Endothelial cell of umbilical vein (primary cell): ENCODE measurements around the gene ADGRE1. TPM values are rescaled to one million over a fixed set of nuclear protein-coding genes. Genes with fewer than 3 reads are reported as not detected.
"Not testable (repeated sequence)": the region's sequence is repeated elsewhere in the genome, so short reads cannot be mapped to it uniquely, and the experiment has no call there.

ENCODE experiments used
- BruUV-seq: library from RNA; stranded (reverse); fragments of 400-500 nt; replicated peaks from 2 replicates; lab custom pipeline; 2021; lab: Mats Ljungman, UMichigan
- CTCF ChIA-PET: fragments of 300-600, 350-600 bp; sonication (Branson Sonifier 250); formaldehyde crosslinking; loops from one replicate; lab custom pipeline; 2021; ENCODE audit warnings: antibody characterized with exemption, inconsistent platforms; lab: Charles Lee
- POLR2A ChIA-PET: fragments of 300-600, 350-600 bp; sonication (Branson Sonifier 250); formaldehyde crosslinking; loops from one replicate; lab custom pipeline; 2021; ENCODE audit warnings: antibody characterized with exemption, inconsistent platforms; lab: Charles Lee
- DNase-seq: peaks from one replicate; pipeline ENCODE4 v3.0.0-alpha.2; 2011; ENCODE audit warnings: low read depth, low spot score
- FAIRE-seq: peaks from 2 replicates; lab custom pipeline; 2011; peaks lifted over from hg19 to GRCh38; lab: Jason Lieb, UNC
- H2AFZ ChIP-seq: 2 replicates; pipeline ENCODE4 v1.6.0; 2012; ENCODE audit warnings: low read depth, low read length, control low read depth, inconsistent platforms
- H3K27ac ChIP-seq: 2 replicates; pipeline ENCODE4 v1.5.1; 2011; ENCODE audit warnings: low read depth, mild to moderate bottlenecking, control low read depth, low read length, moderate library complexity; ENCODE audit not compliant: insufficient read depth
- H3K27me3 ChIP-seq, 2 experiments: 2 replicates each; pipeline versions ENCODE4 v1.6.0 to v1.6.1; 2011; ENCODE audit warnings: low read length in 2 of 2, mixed read lengths in 1 of 2; ENCODE audit not compliant: control insufficient read depth in 2 of 2, insufficient read depth in 2 of 2
- H3K36me3 ChIP-seq, 2 experiments: 2 replicates in 1 of 2; 3 replicates in 1 of 2; pipeline ENCODE4 v1.5.1; 2011; ENCODE audit warnings: low read length in 2 of 2, mild to moderate bottlenecking in 1 of 2, moderate library complexity in 1 of 2; ENCODE audit not compliant: control insufficient read depth in 2 of 2, insufficient read depth in 2 of 2; ENCODE audit errors: extremely low read depth in 1 of 2
- H3K4me1 ChIP-seq: 3 replicates; pipeline ENCODE4 v1.5.1; 2011; ENCODE audit warnings: mild to moderate bottlenecking, low read length; ENCODE audit not compliant: control insufficient read depth, insufficient read depth; ENCODE audit errors: extremely low read depth
- H3K4me2 ChIP-seq: 2 replicates; pipeline ENCODE4 v1.6.1; 2011; ENCODE audit warnings: low read length, control low read depth, mixed read lengths; ENCODE audit not compliant: insufficient read depth
- H3K4me3 ChIP-seq, 3 experiments: fragments of 200-600 bp in 1 of 3; sonication (generic), shearing (Covaris generic) in 1 of 3; replicated peaks in 1 of 3; 2 replicates each; pipeline ENCODE4 v1.5.1; 2011 to 2016; ENCODE audit warnings: control low read depth in 3 of 3, low read length in 3 of 3, mild to moderate bottlenecking in 2 of 3, inconsistent platforms in 1 of 3, low read depth in 1 of 3, moderate library complexity in 1 of 3; ENCODE audit not compliant: insufficient read depth in 1 of 3
- H3K79me2 ChIP-seq: 2 replicates; pipeline ENCODE4 v1.6.0; 2012; ENCODE audit warnings: low read length, inconsistent platforms; ENCODE audit not compliant: control insufficient read depth, insufficient read depth
- H3K9ac ChIP-seq: replicated peaks from 2 replicates; pipeline ENCODE3; 2011; ENCODE audit warnings: low read length, control low read depth; ENCODE audit not compliant: insufficient read depth; ENCODE audit errors: extremely low read depth
- H3K9me1 ChIP-seq: replicated peaks from 3 replicates; pipeline ENCODE4 v1.6.0; 2011; ENCODE audit warnings: mild to moderate bottlenecking, low read length; ENCODE audit not compliant: control insufficient read depth, insufficient read depth; ENCODE audit errors: extremely low read depth
- H3K9me3 ChIP-seq: replicated peaks from 2 replicates; pipeline ENCODE4 v1.5.1; 2012; ENCODE audit warnings: low read length, inconsistent platforms; ENCODE audit not compliant: control insufficient read depth, insufficient read depth
- H4K20me1 ChIP-seq: replicated peaks from 2 replicates; pipeline ENCODE3; 2011; ENCODE audit warnings: mild to moderate bottlenecking, low read length; ENCODE audit not compliant: control insufficient read depth, insufficient read depth; ENCODE audit errors: extremely low read depth
- EZH2 ChIP-seq: IDR thresholded peaks from 2 replicates; pipeline ENCODE4 v1.6.1; 2012; ENCODE audit warnings: borderline replicate concordance, low read depth, mild to moderate bottlenecking, moderate library complexity, low read length, inconsistent platforms; ENCODE audit not compliant: severe bottlenecking
- FOS ChIP-seq: IDR thresholded peaks from 2 replicates; pipeline ENCODE4 v1.6.1; 2011; ENCODE audit warnings: mild to moderate bottlenecking, low read length, moderate library complexity, borderline replicate concordance; ENCODE audit not compliant: insufficient read depth
- GATA2 ChIP-seq: IDR thresholded peaks from 2 replicates; pipeline ENCODE4 v1.7.0; 2011; ENCODE audit warnings: low read depth, mild to moderate bottlenecking, moderate library complexity, mixed read lengths, low read length; ENCODE audit not compliant: insufficient read length, insufficient read depth
- MYC ChIP-seq: IDR thresholded peaks from one replicate; pipeline ENCODE4 v1.6.1; 2011; ENCODE audit warnings: mild to moderate bottlenecking, low read depth, low read length
- POLR2A ChIP-seq: IDR thresholded peaks from 2 replicates; pipeline ENCODE4 v1.6.1; 2012; ENCODE audit warnings: low read depth, mild to moderate bottlenecking, control low read depth, low read length
- dilution Hi-C: fragments of 300-500 bp; cut with MboI; formaldehyde crosslinking; loops from one replicate; pipeline ENCODE4 v1.15.0; 2019; ENCODE audit warnings: low sequenced_read_pairs; ENCODE audit not compliant: extremely low pct_ligation_motif_present
- intact Hi-C: fragments of 100-400 bp; cut with micrococcal nuclease; formaldehyde crosslinking; loops from one replicate; pipeline ENCODE4 v1.10.0; 2022
- polyA plus RNA-seq, 4 experiments: library from polyadenylated mRNA; depleted of rRNA in 3 of 4; stranded (reverse) in 3 of 4; unstranded in 1 of 4; fragments of >200 nt; gene quantifications; 2 replicates each; pipeline versions ENCODE4 v1.2.1 to v1.2.3, GENCODE V29; 2011 to 2012; ENCODE audit warnings: missing spikeins in 1 of 4
- total RNA-seq: library from RNA; stranded (reverse); gene quantifications from 2 replicates; pipeline ENCODE4 v1.2.3, GENCODE V29; 2021
- TF ChIP-seq, protein P1 (sequence below), 2 donors: IDR thresholded peaks; 1 replicate in 1 of 2; 2 replicates in 1 of 2; pipeline ENCODE4 v1.5.1; 2011; ENCODE audit warnings: low read length in 2 of 2, mild to moderate bottlenecking in 2 of 2, moderate library complexity in 2 of 2, control low read depth in 1 of 2, inconsistent platforms in 1 of 2, low read depth in 1 of 2; ENCODE audit not compliant: insufficient read depth in 1 of 2; ENCODE audit errors: extremely low read depth in 1 of 2

ADGRE1 gene
- total and polyA plus RNA-seq, 2 donors (not counting 3 experiments of a cell fraction or from before 2014, with no cell fraction given), result not detected

DNA sequence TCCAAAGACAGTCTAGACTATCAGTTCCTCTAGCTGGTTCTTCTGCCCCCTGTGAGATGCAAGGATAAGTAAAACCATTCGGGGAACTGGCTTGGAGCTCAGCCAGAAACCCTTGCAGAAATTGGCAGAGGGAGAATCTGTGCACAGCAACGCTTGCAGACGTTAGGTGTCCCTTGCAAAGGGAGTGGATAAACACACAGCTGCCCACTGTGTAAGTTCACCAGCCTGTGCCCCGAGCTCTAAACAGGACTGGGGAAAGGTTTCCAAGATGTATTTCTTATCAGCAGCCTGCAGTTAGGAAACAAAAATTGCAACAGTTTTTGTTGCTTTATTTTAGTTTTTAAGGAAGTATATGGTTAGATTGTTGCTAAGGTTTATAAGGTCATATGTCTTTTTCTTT, 19.0 kb upstream of the ADGRE1 start:
- CTCF ChIA-PET, result interaction anchor here (1.5 kb wide), 1 partner anchor 96 kb away, joined by 3 read pairs; no protein-coding TSS in a partner anchor
- Histone ChIP-seq H3K9me3 (no peaks in the 10 kb centered on the region), H2AFZ (no peak overlapping the region), H3K9ac (no peak overlapping the region), H3K4me2 (no peak overlapping the region), H3K4me1 (no peaks in the 10 kb centered on the region), H3K27me3 (no peaks in the 10 kb centered on the region), H3K36me3 (no peaks in the 10 kb centered on the region), H4K20me1 (no peaks in the 10 kb centered on the region), H3K9me1 (no peaks in the 10 kb centered on the region), H3K4me3 (no peak overlapping the region), H3K79me2 (no peaks in the 10 kb centered on the region), H3K27ac (no peak overlapping the region)
- intact Hi-C loops (no loop called here), dilution Hi-C loops (no loop called here)
- DNase-seq (no peak), FAIRE-seq (no peak)
- POLR2A ChIA-PET, result no interaction called here
- TF ChIP-seq MYC, result no peak
- TF ChIP-seq EZH2, result no peak
- no peak for TF ChIP-seq FOS
- TF ChIP-seq GATA2, result no peak
- TF ChIP-seq, protein P1, sequence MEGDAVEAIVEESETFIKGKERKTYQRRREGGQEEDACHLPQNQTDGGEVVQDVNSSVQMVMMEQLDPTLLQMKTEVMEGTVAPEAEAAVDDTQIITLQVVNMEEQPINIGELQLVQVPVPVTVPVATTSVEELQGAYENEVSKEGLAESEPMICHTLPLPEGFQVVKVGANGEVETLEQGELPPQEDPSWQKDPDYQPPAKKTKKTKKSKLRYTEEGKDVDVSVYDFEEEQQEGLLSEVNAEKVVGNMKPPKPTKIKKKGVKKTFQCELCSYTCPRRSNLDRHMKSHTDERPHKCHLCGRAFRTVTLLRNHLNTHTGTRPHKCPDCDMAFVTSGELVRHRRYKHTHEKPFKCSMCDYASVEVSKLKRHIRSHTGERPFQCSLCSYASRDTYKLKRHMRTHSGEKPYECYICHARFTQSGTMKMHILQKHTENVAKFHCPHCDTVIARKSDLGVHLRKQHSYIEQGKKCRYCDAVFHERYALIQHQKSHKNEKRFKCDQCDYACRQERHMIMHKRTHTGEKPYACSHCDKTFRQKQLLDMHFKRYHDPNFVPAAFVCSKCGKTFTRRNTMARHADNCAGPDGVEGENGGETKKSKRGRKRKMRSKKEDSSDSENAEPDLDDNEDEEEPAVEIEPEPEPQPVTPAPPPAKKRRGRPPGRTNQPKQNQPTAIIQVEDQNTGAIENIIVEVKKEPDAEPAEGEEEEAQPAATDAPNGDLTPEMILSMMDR (IDR thresholded peaks at IDR 0.05; ENCODE audit: extremely low read depth in 1 of 2, insufficient read depth in 1 of 2, low read depth in 1 of 2, low read length in 2 of 2), result no peak
- TF ChIP-seq POLR2A, result no peak
- BruUV-seq, result no TSS peak

DNA sequence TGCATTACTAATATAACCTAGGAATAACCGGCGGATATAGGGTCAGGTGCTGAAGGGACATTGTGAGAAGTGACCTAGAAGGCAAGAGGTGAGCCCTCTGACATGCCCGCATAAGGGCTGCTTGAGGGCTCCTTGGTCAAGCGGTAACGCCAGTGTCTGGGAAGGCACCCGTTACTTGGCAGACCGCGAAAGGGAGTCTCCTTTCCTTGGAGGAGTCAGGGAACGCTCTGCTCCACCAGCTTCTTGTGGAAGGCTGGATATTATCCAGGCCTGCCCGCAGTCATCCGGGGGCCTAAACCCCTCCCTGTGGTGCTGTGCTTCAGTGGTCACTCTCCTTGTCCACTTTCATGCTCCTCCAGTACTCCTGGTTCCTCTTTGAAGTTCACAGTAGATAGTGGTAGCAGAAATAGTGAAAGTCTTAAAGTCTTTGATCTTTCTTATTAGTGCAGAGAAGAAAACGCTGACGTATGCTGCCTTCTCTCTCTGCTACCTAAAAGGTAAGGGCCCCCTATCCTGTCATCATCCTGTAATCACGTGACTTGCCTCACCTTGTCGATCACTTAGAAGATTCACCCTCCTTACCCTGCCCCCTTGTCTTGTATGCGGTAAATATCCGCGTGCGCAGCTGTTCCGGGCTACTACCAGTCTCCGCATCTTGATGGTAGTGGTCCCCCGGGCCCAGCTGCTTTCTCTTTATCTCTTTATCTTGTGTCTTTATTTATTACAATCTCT, 18.1 kb upstream of the ADGRE1 start:
- H3K9me3 ChIP-seq, H2AFZ ChIP-seq, DNase-seq, H3K36me3 ChIP-seq, POLR2A ChIA-PET, H3K79me2 ChIP-seq, H3K4me2 ChIP-seq, H4K20me1 ChIP-seq, BruUV-seq, H3K27ac ChIP-seq, H3K9ac ChIP-seq, H3K9me1 ChIP-seq, H3K4me1 ChIP-seq, H3K4me3 ChIP-seq, intact Hi-C loops, dilution Hi-C loops, H3K27me3 ChIP-seq, FAIRE-seq: not testable (repeated sequence)
- CTCF ChIA-PET, result interaction anchor here (1.5 kb wide), 1 partner anchor 95 kb away, joined by 3 read pairs; no protein-coding TSS in a partner anchor
